ENCODE data around the gene STK32B.

DNA sequence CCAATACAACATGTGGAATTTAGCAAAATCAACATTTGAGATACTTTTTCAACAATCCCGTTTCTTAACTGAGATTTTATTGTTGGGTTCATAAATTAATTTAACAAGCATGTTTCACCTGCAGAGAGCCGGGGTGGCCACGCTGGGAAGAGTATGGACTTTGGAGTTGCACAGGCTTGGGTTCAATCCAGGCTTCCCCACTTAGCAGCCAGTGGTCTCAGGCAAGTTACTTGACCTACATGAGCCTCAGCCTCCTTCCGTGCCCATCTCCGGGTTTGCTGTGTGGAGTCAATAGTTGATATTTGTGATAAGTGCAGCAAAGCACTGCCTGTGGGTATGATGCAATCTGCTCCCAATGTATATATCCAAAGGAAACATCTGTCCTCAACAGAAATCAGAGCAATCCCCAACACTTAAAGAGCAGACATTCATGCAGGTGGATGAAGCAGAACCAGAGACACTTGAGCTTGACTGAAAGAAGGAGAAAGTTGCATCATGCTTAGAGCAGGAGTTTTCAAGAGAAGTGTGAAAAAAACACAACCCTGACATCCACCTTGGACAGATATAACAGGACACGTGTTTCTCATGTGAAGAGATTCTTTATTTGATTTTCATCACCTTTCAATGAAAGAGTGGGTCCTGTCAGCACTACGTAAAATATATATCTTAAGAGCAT, 37.1 kb upstream of the STK32B start:
- TF ChIP-seq CTCF (conservative IDR thresholded peaks at IDR 0.05) (no peak), ZFX (IDR thresholded peaks at IDR 0.05) (no peak)

Measured in C4-2B (cell line).